BJ (cell line): Measurements from ENCODE around the gene CXCL17. TPM values are rescaled to one million over a fixed set of nuclear protein-coding genes. Genes with fewer than 3 reads are reported as not detected.
"Not testable (repeated sequence)": the region's sequence is repeated elsewhere in the genome, so short reads cannot be mapped to it uniquely, and the experiment has no call there.

Experiments used
- CTCF ChIA-PET: fragments of 350-600 bp; formaldehyde crosslinking; extraction: SDS; loops from one replicate; lab custom pipeline; 2021; ENCODE audit warnings: antibody characterized with exemption, inconsistent platforms; lab: Yijun Ruan, JAX
- POLR2A ChIA-PET: fragments of 300-600 bp; sonication (Branson Sonifier 250); formaldehyde crosslinking; extraction: SDS; loops from one replicate; lab custom pipeline; 2021; ENCODE audit warnings: antibody characterized with exemption; lab: Charles Lee
- DNase-seq: peaks from one replicate; pipeline ENCODE4 v3.0.0-alpha.2; 2011; ENCODE audit warnings: low read depth
- H3K27me3 ChIP-seq: 2 replicates; pipeline ENCODE4 v1.6.0; 2011; ENCODE audit warnings: low read length; ENCODE audit not compliant: control insufficient read depth, insufficient read depth
- H3K36me3 ChIP-seq: 2 replicates; pipeline ENCODE4 v1.5.1; 2011; ENCODE audit warnings: low read length; ENCODE audit not compliant: control insufficient read depth, insufficient read depth
- H3K4me3 ChIP-seq: 2 replicates; pipeline ENCODE4 v1.5.1; 2011; ENCODE audit warnings: low read depth, mild to moderate bottlenecking, control low read depth, low read length
- polyA minus RNA-seq: library from RNA; depleted of rRNA, polyadenylated mRNA; stranded (reverse); fragments of >200 nt; gene quantifications from 2 replicates; pipeline ENCODE4 v1.2.3, GENCODE V29; 2011; rRNA and poly(A)+ RNA removed
- polyA plus RNA-seq: library from polyadenylated mRNA; depleted of rRNA; stranded (reverse); fragments of >200 nt; gene quantifications from 2 replicates; pipeline ENCODE4 v1.2.3, GENCODE V29; 2011; rRNA removed
- TF ChIP-seq, protein P1 (sequence below): IDR thresholded peaks from 2 replicates; pipeline ENCODE4 v1.5.1; 2011; ENCODE audit warnings: low read depth, mild to moderate bottlenecking, control low read depth, inconsistent platforms, low read length, moderate library complexity; ENCODE audit not compliant: insufficient read depth

CXCL17 gene, protein sequence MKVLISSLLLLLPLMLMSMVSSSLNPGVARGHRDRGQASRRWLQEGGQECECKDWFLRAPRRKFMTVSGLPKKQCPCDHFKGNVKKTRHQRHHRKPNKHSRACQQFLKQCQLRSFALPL
- polyA plus RNA-seq (not detected in 2 replicates), polyA minus RNA-seq (not detected in 2 replicates)

DNA sequence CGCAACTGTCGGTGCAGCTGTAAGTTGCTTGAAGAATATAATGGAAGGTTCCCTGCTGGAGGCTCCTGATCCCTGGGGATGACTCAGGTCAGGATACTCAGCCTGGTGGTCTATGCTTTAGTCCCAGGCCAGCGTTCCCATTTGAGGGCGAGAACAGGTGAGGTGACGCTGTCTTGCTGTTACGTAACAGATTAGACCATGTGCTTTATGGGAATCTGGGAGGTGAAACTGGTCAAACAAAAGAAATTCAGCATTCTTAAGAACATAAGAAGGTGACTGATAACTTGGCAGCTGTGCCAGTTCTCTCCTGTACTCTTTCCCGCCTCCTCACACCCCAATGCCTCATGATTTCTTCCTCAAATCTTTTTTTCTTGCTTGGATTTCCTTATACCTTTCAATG, at the start of gene CXCL17:
Gene CXCL17, minus strand, starts transcription at position 114 of the 400 bp plus-strand sequence. CDS start 114 bp downstream, outside the sequence.
- no peak for DNase-seq
- H3K36me3 ChIP-seq: no peaks in the 10 kb centered on the region
- CTCF ChIA-PET: interaction anchor here (1.6 to 3.3 kb wide), 4 partner anchors 8 to 86 kb away, joined by 5 to 43 read pairs (median 24); partner anchors contain the start of gene CEACAM1
- POLR2A ChIA-PET: no interaction called here
- TF ChIP-seq, protein P1, sequence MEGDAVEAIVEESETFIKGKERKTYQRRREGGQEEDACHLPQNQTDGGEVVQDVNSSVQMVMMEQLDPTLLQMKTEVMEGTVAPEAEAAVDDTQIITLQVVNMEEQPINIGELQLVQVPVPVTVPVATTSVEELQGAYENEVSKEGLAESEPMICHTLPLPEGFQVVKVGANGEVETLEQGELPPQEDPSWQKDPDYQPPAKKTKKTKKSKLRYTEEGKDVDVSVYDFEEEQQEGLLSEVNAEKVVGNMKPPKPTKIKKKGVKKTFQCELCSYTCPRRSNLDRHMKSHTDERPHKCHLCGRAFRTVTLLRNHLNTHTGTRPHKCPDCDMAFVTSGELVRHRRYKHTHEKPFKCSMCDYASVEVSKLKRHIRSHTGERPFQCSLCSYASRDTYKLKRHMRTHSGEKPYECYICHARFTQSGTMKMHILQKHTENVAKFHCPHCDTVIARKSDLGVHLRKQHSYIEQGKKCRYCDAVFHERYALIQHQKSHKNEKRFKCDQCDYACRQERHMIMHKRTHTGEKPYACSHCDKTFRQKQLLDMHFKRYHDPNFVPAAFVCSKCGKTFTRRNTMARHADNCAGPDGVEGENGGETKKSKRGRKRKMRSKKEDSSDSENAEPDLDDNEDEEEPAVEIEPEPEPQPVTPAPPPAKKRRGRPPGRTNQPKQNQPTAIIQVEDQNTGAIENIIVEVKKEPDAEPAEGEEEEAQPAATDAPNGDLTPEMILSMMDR: no peak
- no peak within 1 kb of the TSS for H3K4me3 ChIP-seq
- peaks cover 6% of the 10 kb centered on the region for H3K27me3 ChIP-seq

DNA sequence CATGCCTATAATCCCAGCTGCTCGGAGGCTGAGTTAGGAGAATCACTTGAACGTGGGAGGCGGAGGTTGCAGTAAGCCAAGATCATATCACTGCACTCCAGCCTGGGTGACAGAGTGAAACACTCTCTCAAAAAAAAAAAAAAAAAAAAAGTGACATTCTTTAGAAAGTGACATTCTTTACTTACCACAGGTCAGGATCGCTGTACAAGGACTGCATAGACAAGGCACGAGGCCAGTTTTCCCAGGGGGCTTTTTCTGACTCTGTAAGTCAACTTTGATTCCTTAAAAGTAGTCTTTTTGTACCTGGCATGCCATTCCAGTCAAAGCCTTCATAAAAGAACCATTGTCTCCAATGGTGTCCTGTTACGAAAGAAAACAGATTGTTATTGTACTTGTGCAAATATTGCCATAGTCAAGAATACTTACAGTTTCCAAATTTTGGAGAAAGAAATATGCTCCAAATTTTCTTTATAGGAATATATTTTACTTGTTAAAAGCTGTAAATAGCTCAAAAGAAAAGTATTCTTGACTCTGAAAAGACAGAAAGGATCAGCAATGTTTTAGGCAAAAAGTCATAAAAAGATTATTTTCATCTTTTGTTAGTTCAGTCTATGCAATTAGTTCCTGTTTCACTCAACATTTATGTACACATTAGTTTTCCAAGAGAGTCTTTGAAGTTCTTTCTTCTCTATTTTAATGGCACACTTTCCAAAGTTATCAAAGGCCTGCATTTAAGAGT, 46.2 kb upstream of the CXCL17 start:
- CTCF ChIA-PET: no interaction called here
- DNase-seq: no peak
- H3K36me3 ChIP-seq: no peaks in the 10 kb centered on the region
- H3K4me3 ChIP-seq: no peak overlapping the region
- TF ChIP-seq, protein P1: no peak
- no peaks in the 10 kb centered on the region for H3K27me3 ChIP-seq
- POLR2A ChIA-PET: no interaction called here

DNA sequence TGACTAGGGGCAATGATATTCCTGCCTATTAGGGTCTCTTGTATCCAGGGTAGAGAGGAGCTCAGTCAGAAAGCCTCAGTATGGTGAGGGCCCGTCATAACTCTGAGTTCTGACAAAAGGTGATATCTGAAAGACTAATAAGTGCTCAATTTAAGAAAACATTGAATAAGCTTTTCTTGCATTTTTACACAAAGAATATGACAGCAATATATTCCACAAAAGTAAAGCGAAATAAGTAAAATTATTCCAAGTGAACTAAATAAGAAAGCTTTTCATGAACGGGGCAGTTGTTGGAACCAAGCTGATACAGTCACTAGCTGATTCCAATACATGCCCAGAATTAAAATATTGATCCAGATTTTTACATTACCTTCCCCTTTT, 45.0 kb upstream of the CXCL17 start:
- ChIA-PET POLR2A (no interaction called here), CTCF (interaction anchor here (1.1 to 1.6 kb wide), 2 partner anchors 49 to 109 kb away, joined by 3 read pairs; no protein-coding TSS in a partner anchor)
- H3K36me3 ChIP-seq: no peaks in the 10 kb centered on the region
- no peaks in the 10 kb centered on the region for H3K27me3 ChIP-seq
- TF ChIP-seq, protein P1: no peak
- DNase-seq: no peak
- H3K4me3 ChIP-seq: no peak overlapping the region

DNA sequence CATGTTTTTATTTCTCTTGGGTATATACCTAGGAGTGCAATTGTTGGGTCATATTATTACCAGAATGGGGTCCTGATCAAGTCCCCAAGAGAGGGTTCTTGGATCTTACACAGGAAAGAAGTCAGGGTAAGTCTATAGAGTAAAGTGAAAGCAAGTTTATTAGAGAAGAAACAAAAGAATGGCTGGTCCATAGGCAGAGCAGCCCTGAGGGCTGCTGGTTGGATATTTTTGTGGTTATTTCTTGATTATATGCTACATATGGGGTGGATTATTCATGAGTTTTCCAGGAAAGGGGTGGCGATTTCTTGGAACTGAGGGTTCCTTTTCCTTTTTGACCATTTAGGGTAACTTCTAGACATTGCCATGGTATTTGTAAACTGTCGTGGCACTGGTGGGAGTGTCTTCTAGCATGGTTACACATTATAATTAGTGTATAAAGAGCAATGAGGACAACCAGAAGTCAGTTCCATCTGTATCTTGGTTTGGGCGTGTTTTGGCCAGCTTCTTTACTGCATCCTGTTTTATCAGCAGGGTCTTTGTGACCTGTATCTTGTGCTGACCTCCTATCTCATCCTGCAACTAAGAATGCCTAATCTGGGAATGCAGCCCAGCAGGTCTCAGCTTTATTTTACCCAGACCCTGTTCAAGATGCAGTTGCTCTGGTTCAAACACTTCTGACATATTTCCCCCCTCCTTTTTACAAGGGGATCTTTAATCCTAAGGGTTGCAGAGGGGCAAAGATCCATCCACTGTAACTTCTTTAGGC, 44.5 kb upstream of the CXCL17 start:
- TF ChIP-seq, protein P1: no peak
- Histone ChIP-seq H3K36me3 (no peaks in the 10 kb centered on the region), H3K27me3 (no peaks in the 10 kb centered on the region), H3K4me3 (no peak overlapping the region)
- no peak for DNase-seq
- ChIA-PET CTCF (interaction anchor here (1.1 to 1.6 kb wide), 2 partner anchors 48 to 110 kb away, joined by 3 read pairs; no protein-coding TSS in a partner anchor), POLR2A (no interaction called here)

DNA sequence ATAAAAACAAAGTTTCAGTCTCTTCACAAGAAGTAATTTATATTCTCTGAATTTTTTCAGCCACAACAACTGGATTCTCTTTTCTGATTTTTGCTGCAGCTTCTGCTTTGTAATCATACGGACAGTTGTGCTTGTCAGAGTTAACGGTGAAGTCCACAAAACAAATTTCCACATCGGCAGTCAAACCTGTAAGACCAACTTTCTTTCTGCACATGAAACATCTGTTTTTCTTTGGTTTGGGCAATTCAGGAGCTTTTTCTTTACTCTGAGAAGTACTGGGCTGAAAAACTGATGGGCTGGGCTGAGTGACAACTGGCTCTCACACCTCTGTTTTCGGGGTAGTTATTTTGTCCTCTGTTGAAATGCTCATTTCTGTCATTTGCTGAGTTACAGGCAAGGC, 42.3 kb upstream of the CXCL17 start:
- H3K36me3 ChIP-seq, H3K4me3 ChIP-seq, POLR2A ChIA-PET, DNase-seq, H3K27me3 ChIP-seq: not testable (repeated sequence)
- CTCF ChIA-PET: interaction anchor here (1.6 kb wide), 1 partner anchor 44 kb away, joined by 6 read pairs; no protein-coding TSS in a partner anchor
